NCI-H69 (cell line): Measurements from ENCODE around the gene HLF.

Experiments
- DNase-seq: peaks from one replicate; lab custom pipeline; 2025; lab: John Stamatoyannopoulos, UW

Gene HLF

GRCh38 chr17:55258578-55259135 lies 6.1 kb upstream of the HLF start:
- DNase-seq, result no peak

- peak; percentile 14 for DNase-seq
Observed at GRCh38 chr17:55259684-55260111, 5.1 kb upstream of the HLF start.

- DNase-seq, result no peak
Observed at GRCh38 chr17:55261311-55261710, 3.4 kb upstream of the HLF start.

GRCh38 chr17:55263569-55264277 lies 1.0 kb upstream of the HLF start:
- DNase-seq, result peak; percentile 44

- peak; percentile 71 for DNase-seq
Observed at GRCh38 chr17:55264278-55264644, 499 bp upstream of the HLF start.

GRCh38 chr17:55265311-55266021 lies 706 bp downstream of the HLF start:
- DNase-seq, result peak; percentile 49

- DNase-seq, result peak; percentile 23
Observed at GRCh38 chr17:55266051-55266957, 1.5 kb downstream of the HLF start.

- DNase-seq, result no peak
Observed at GRCh38 chr17:55266958-55267688, 2.4 kb downstream of the HLF start.

GRCh38 chr17:55267777-55268648 lies 3.3 kb downstream of the HLF start:
- no peak for DNase-seq

GRCh38 chr17:55268649-55269480 lies 4.1 kb downstream of the HLF start:
- DNase-seq, result no peak

- DNase-seq, result no peak
Observed at GRCh38 chr17:55269894-55270293, 5.1 kb downstream of the HLF start.

- no peak for DNase-seq
Observed at GRCh38 chr17:55271223-55271571, 6.4 kb downstream of the HLF start.

- DNase-seq, result no peak
Observed at GRCh38 chr17:55271958-55272710, 7.4 kb downstream of the HLF start.

- DNase-seq, result no peak
Observed at GRCh38 chr17:55272711-55273578, 8.2 kb downstream of the HLF start.

- peak; percentile 12 for DNase-seq
Observed at GRCh38 chr17:55273579-55274354, 9.0 kb downstream of the HLF start.

GRCh38 chr17:55274355-55275255 lies 9.8 kb downstream of the HLF start:
- DNase-seq, result no peak
